Subcutaneous adipose tissue (tissue), 4 donors: Measurements from ENCODE around the gene LIMCH1. TPM values are rescaled to one million over a fixed set of nuclear protein-coding genes. Genes with fewer than 3 reads are reported as not detected.

Source experiments
- total RNA-seq, 4 donors: library from RNA; depleted of rRNA; stranded (reverse); fragments of >200 nt; gene quantifications; one replicate each; pipeline ENCODE4 v1.1.0, GENCODE V29; 2016
- TF ChIP-seq, protein P1 (sequence below): fragments of 450-650 bp; IDR thresholded peaks from one replicate; pipeline ENCODE4 v1.5.1; 2016; ENCODE audit warnings: low read depth, mild to moderate bottlenecking, control low read depth, antibody characterized with exemption, moderate library complexity

Gene LIMCH1
- total RNA-seq, 4 donors from 2014 or later = 25.8 to 47.8 (median 34.6) TPM

DNA sequence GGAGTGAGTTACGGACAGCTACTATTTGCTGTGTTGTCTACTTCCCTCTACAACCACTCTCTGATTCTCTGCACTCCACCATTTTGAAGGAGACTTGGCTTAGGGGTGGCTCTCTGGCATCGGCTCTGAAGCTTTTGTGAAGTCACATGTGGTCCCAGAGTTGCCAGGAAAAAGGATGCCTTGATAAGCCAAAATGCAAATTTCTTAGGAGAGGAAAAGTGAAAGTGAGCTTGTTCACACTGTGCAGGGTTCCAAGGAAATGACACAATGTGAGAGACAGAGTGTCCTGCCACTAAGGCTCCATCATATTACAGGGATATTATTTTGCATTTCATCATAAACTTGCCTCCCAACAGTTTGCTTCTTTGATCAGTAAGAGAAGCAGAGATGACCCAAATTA is 203.4 kb downstream of the LIMCH1 start:
- TF ChIP-seq, protein P1, sequence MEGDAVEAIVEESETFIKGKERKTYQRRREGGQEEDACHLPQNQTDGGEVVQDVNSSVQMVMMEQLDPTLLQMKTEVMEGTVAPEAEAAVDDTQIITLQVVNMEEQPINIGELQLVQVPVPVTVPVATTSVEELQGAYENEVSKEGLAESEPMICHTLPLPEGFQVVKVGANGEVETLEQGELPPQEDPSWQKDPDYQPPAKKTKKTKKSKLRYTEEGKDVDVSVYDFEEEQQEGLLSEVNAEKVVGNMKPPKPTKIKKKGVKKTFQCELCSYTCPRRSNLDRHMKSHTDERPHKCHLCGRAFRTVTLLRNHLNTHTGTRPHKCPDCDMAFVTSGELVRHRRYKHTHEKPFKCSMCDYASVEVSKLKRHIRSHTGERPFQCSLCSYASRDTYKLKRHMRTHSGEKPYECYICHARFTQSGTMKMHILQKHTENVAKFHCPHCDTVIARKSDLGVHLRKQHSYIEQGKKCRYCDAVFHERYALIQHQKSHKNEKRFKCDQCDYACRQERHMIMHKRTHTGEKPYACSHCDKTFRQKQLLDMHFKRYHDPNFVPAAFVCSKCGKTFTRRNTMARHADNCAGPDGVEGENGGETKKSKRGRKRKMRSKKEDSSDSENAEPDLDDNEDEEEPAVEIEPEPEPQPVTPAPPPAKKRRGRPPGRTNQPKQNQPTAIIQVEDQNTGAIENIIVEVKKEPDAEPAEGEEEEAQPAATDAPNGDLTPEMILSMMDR = no peak

DNA sequence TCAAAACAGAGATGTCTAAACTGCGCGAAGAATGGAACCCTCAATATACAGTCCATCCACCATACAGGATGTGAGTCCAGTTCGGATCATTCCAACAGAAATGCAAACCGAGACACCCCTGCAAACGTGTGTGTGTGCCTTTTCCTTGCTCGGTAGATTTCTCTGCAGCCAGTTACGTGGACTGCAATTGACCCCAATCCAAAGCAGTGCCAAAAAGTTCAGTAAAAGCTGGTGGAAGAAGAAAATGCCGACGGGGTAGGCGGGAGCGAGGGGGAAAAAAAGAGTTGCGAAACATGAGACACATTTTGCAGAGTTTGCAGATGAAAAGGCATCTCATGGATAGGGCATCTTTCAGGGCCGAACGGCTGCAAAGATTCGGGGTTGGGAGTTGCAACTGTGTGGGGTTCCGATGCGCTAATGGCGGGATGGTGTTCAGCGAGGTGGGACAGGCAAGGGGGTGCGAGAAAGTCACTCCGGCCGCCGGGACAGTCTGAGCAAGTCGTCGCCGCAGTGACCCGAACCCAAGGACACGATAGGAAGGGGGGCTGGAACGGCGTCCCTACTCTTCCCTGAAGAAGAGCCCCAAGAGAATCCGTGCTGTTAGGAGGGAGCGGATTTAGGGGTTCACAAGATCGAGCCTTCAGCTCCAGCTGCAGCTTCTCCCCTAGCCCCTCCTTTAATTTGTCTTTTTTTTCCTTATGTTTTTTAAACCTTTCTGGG is 206.8 kb downstream of the LIMCH1 start:
- TF ChIP-seq, protein P1 = no peak

DNA sequence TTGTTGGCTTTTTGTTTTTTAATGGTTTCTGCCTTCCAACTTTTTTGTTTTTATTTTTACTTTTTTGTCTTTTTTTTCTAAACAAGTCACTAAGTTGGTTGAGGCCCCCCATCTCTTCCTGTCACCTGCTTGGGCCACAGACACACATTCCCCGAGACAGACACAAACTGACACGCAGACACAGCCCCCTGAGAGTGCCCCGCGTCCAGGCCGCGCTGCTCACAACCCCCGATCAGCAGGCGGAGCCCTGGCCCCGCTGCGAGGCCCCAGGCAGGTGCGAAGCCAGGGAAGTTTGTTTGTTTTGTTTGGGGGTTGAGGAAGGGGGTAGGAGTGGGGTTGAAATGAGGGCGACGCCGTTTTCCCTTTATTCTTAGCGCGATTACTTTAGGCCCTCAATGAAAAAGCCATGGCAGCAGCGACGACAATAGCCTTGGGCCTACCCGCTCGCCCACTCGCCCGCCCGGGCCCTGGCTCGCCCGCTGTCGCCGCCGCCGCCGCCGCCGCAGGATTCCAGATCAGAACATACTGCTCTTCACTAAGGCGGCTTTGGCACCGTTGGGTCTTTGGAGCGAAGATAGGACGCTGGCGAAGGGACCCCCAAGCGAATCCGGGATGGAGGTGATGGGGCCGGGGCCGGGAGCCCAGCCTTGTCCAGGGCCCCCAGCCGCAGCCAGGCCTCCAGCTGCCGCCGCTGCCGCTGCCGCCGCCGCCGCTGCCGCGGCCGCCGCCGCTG is 207.5 kb downstream of the LIMCH1 start:
- TF ChIP-seq, protein P1 = no peak

DNA sequence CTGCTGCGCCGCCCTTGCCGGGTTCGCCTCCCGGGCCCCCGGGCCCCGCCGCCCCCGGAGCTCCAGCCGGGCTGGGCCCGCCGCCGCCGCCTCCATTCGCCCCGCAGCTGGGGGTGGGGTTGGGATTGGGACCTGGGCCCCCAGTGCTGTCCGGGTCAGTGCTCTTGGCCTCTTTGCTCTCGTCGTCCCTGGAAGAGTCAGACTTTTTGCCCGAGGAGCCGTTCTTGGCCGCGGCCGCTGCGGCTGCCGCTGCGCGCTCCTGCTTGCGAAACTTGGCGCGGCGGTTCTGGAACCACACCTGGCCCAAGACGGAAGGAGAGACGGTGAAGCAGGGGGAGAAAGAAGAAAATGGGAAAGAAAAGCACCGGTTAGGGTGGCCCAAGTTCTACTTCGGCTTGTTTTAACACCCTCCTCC is 208.1 kb downstream of the LIMCH1 start:
- TF ChIP-seq, protein P1 = no peak

DNA sequence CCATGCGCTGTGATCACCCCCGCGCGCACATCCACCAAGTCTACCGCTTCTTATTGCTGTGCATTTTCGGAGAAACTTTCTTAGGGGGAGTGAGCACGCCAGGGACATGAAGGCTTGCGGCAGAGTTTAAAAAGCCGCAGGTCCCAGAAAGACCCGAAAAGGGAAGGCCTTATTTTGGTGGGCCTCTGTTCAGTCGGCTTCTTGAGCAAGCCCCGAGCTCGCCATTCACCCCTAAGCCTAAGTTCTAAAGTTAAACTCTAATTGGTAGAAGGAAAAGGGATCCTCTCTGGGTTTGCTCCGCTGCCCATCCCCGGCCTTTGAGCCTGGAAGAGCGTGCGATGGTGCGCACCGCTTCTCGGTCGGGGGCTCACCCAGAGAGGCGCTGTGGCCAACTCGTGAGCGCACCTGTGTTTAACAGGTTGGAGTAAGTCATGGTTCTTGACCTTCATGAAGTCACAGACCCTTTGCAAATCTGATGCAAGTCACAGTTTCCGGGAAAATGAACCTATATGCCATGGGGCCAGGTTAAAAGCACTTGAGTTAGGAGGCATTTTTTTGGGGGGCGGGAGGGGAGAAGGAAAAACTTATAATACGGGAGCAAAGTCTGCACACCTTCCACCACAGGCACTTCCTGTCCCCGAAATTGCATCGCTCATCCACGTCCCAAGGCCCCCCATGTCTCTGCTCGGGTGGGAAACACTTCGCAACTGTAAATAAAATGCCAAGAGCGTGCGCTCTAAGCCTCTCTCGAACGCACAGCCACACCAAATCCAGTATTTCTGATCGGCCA is 208.7 kb downstream of the LIMCH1 start:
- TF ChIP-seq, protein P1 = no peak

DNA sequence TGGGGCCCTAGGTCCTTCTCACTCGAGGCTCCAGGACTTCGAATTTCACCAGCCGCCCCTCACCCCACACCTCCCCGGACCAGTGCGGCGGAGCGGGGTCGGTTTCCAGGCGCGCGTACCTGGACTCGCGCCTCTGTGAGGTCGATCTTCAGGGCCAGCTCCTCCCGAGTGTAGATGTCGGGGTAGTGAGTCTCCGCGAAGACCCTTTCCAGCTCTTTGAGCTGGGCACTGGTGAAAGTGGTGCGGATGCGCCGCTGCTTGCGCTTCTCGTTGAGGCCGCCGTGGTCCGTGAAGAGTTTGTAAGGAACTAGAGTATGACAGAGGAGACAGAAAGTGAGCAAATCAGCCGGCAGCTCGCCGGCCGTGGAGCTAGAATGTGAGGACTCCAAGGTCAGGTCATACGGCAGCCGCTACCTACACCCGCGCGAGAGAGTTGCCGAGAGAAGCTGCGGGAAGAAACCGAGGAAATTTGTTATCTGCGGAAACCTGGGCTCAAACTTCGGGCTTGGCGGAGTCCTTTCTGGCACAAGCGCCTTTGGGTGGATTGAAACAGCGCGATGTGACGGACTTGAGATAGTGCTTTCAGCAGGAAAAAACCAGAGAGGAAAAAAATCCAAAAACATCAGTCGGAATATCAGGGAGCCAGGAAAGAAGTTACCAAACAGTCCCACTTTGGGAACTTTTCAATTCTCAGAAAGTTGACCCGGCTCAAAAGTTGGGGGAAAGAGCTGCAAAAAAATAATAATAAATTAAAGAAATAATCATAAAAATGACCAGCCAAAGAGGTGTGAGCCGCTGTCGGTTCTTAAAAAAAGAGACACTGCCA is 209.5 kb downstream of the LIMCH1 start:
- TF ChIP-seq, protein P1 = no peak
